MCF 10A (cell line): ENCODE results near the gene PVRIG. TPM values are rescaled to one million over a fixed set of nuclear protein-coding genes. Genes with fewer than 3 reads are reported as not detected.
"Not testable (repeated sequence)": the region's sequence is repeated elsewhere in the genome, so short reads cannot be mapped to it uniquely, and the experiment has no call there.

Experiments
- BruUV-seq: library from RNA; stranded (reverse); fragments of 400-500 nt; replicated peaks from 2 replicates; lab custom pipeline; 2021; lab: Mats Ljungman, UMichigan
- CTCF ChIA-PET: fragments of 300-600 bp; sonication (Branson Sonifier 250); formaldehyde crosslinking; extraction: SDS; loops from one replicate; lab custom pipeline; 2021; ENCODE audit warnings: antibody characterized with exemption, inconsistent platforms; lab: Yijun Ruan, JAX
- POLR2A ChIA-PET: fragments of 300-600, 350-650 bp; sonication (Branson Sonifier 250); formaldehyde crosslinking; extraction: SDS; loops from one replicate; lab custom pipeline; 2020; ENCODE audit warnings: antibody characterized with exemption, inconsistent platforms; lab: Yijun Ruan, JAX
- DNase-seq: peaks from one replicate; pipeline ENCODE4 v3.0.0-alpha.2; 2018; ENCODE audit not compliant: unreplicated experiment
- H3K27ac Mint-ChIP-seq: one replicate; pipeline ENCODE4 v1.8.0; 2022; ENCODE audit warnings: mild to moderate bottlenecking, low read depth, mixed read lengths; ENCODE audit not compliant: unreplicated experiment
- H3K27me3 Mint-ChIP-seq: one replicate; pipeline ENCODE4 v1.8.0; 2022; ENCODE audit warnings: mixed read lengths; ENCODE audit not compliant: insufficient read depth, unreplicated experiment
- H3K36me3 Mint-ChIP-seq: one replicate; pipeline ENCODE4 v1.8.0; 2022; ENCODE audit warnings: mild to moderate bottlenecking, moderate library complexity, mixed read lengths; ENCODE audit not compliant: insufficient read depth, unreplicated experiment
- H3K4me1 Mint-ChIP-seq: one replicate; pipeline ENCODE4 v1.8.0; 2022; ENCODE audit warnings: mixed read lengths; ENCODE audit not compliant: insufficient read depth, unreplicated experiment
- H3K4me3 Mint-ChIP-seq: one replicate; pipeline ENCODE4 v1.8.0; 2022; ENCODE audit warnings: mild to moderate bottlenecking, moderate library complexity, mixed read lengths; ENCODE audit not compliant: unreplicated experiment
- H3K9me3 Mint-ChIP-seq: one replicate; pipeline ENCODE4 v1.8.0; 2022; ENCODE audit warnings: mixed read lengths; ENCODE audit not compliant: unreplicated experiment
- CTCF ChIP-seq: fragments of 200-600 bp; IDR thresholded peaks from one replicate; pipeline ENCODE4 v1.8.0; 2022; ENCODE audit warnings: antibody characterized with exemption, mild to moderate bottlenecking; ENCODE audit not compliant: unreplicated experiment
- intact Hi-C: fragments of 100-400 bp; cut with micrococcal nuclease; formaldehyde crosslinking; loops from 2 replicates; pipeline ENCODE4 v1.14.1; 2022
- total RNA-seq: library from RNA; stranded (reverse); gene quantifications from 2 replicates; pipeline ENCODE4 v1.2.3, GENCODE V29; 2022

PVRIG gene
- total RNA-seq, 1 experiment from 2014 or later, result not detected

GRCh38 chr7:100221231-100221718 lies 1.5 kb downstream of the PVRIG start:
- intact Hi-C loops, result no loop called here
- Mint-ChIP-seq H3K4me3 (no peak overlapping the region), H3K4me1 (peaks cover 6% of the 10 kb centered on the region), H3K27me3 (no peaks in the 10 kb centered on the region), H3K9me3 (no peaks in the 10 kb centered on the region), H3K36me3 (peaks cover 7% of the 10 kb centered on the region), H3K27ac (no peak overlapping the region)
- no TSS peak for BruUV-seq
- no peak for DNase-seq
- CTCF ChIA-PET, result interaction anchor here (0.9 to 1.5 kb wide), 2 partner anchors 88 to 90 kb away, joined by 6 read pairs; no protein-coding TSS in a partner anchor
- POLR2A ChIA-PET, result interaction anchor here (1.2 kb wide), 1 partner anchor 10 kb away, joined by 3 read pairs; no protein-coding TSS in a partner anchor
- TF ChIP-seq CTCF, result no peak

- CTCF ChIA-PET, result interaction anchor here (0.9 to 1.5 kb wide), 3 partner anchors 17 to 90 kb away, joined by 3 to 6 read pairs (median 5); no protein-coding TSS in a partner anchor
Measured at GRCh38 chr7:100221767-100222444, 2.2 kb downstream of the PVRIG start.

GRCh38 chr7:100222445-100223132 lies 2.8 kb downstream of the PVRIG start:
- peaks cover 1% of the 10 kb centered on the region for H3K4me1 Mint-ChIP-seq
- H3K4me3 Mint-ChIP-seq, result no peak overlapping the region
- peaks cover 7% of the 10 kb centered on the region for H3K36me3 Mint-ChIP-seq
- DNase-seq, result no peak
- intact Hi-C loops, result no loop called here
- H3K27me3 Mint-ChIP-seq, result no peaks in the 10 kb centered on the region
- BruUV-seq, result no TSS peak
- no peaks in the 10 kb centered on the region for H3K9me3 Mint-ChIP-seq
- CTCF ChIA-PET, result interaction anchor here (0.9 to 1.5 kb wide), 3 partner anchors 16 to 91 kb away, joined by 3 to 6 read pairs (median 5); no protein-coding TSS in a partner anchor
- no peak for TF ChIP-seq CTCF
- POLR2A ChIA-PET, result interaction anchor here (0.6 to 1.2 kb wide), 2 partner anchors 12 to 847 kb away, joined by 3 read pairs; no protein-coding TSS in a partner anchor
- H3K27ac Mint-ChIP-seq, result no peak overlapping the region

More at GRCh38 chr7:100221767-100222444, 2.2 kb downstream of the PVRIG start:
- Mint-ChIP-seq H3K4me3 (no peak overlapping the region), H3K27ac (no peak overlapping the region), H3K36me3 (peaks cover 7% of the 10 kb centered on the region), H3K9me3 (no peaks in the 10 kb centered on the region), H3K4me1 (peaks cover 6% of the 10 kb centered on the region), H3K27me3 (no peaks in the 10 kb centered on the region)
- no TSS peak for BruUV-seq
- TF ChIP-seq CTCF, result no peak
- no peak for DNase-seq
- POLR2A ChIA-PET, result interaction anchor here (1.2 kb wide), 1 partner anchor 11 kb away, joined by 3 read pairs; no protein-coding TSS in a partner anchor
- intact Hi-C loops, result no loop called here

GRCh38 chr7:100223376-100223927 lies 3.7 kb downstream of the PVRIG start:
- BruUV-seq, H3K36me3 Mint-ChIP-seq, DNase-seq, H3K4me3 Mint-ChIP-seq, CTCF ChIA-PET, H3K27me3 Mint-ChIP-seq, H3K27ac Mint-ChIP-seq, H3K9me3 Mint-ChIP-seq, H3K4me1 Mint-ChIP-seq, intact Hi-C loops: not testable (repeated sequence)
- POLR2A ChIA-PET, result interaction anchor here (0.6 kb wide), 1 partner anchor 846 kb away, joined by 3 read pairs; no protein-coding TSS in a partner anchor

GRCh38 chr7:100224891-100225290 lies 5.1 kb downstream of the PVRIG start:
- H3K27ac Mint-ChIP-seq, intact Hi-C loops, H3K36me3 Mint-ChIP-seq, H3K4me3 Mint-ChIP-seq, H3K9me3 Mint-ChIP-seq, H3K4me1 Mint-ChIP-seq, BruUV-seq, DNase-seq, H3K27me3 Mint-ChIP-seq, CTCF ChIA-PET, POLR2A ChIA-PET: not testable (repeated sequence)

GRCh38 chr7:100234660-100235317 lies 15.0 kb downstream of the PVRIG start:
- CTCF ChIA-PET, BruUV-seq, POLR2A ChIA-PET, DNase-seq, H3K27ac Mint-ChIP-seq, H3K4me3 Mint-ChIP-seq, H3K27me3 Mint-ChIP-seq, H3K9me3 Mint-ChIP-seq, H3K36me3 Mint-ChIP-seq, H3K4me1 Mint-ChIP-seq, intact Hi-C loops: not testable (repeated sequence)
